Activated CD4-positive, alpha-beta T cell treated with anti-CD3 and anti-CD28 coated beads, Interleukin-2, Interleukin-6, amounts not matched to agents 100 ng/mL and 50 ng/mL, durations not matched to agents 16 hours and 8 hours (primary cell): ENCODE measurements around the gene AHCTF1.

ENCODE experiments used
- DNase-seq: peaks from one replicate; pipeline ENCODE4 v3.0.0-alpha.2; 2020

Gene AHCTF1, protein sequence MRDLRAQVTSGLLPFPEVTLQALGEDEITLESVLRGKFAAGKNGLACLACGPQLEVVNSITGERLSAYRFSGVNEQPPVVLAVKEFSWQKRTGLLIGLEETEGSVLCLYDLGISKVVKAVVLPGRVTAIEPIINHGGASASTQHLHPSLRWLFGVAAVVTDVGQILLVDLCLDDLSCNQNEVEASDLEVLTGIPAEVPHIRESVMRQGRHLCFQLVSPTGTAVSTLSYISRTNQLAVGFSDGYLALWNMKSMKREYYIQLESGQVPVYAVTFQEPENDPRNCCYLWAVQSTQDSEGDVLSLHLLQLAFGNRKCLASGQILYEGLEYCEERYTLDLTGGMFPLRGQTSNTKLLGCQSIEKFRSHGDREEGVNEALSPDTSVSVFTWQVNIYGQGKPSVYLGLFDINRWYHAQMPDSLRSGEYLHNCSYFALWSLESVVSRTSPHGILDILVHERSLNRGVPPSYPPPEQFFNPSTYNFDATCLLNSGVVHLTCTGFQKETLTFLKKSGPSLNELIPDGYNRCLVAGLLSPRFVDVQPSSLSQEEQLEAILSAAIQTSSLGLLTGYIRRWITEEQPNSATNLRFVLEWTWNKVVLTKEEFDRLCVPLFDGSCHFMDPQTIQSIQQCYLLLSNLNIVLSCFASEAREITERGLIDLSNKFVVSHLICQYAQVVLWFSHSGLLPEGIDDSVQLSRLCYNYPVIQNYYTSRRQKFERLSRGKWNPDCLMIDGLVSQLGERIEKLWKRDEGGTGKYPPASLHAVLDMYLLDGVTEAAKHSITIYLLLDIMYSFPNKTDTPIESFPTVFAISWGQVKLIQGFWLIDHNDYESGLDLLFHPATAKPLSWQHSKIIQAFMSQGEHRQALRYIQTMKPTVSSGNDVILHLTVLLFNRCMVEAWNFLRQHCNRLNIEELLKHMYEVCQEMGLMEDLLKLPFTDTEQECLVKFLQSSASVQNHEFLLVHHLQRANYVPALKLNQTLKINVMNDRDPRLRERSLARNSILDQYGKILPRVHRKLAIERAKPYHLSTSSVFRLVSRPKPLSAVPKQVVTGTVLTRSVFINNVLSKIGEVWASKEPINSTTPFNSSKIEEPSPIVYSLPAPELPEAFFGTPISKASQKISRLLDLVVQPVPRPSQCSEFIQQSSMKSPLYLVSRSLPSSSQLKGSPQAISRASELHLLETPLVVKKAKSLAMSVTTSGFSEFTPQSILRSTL (N-terminal part only)

DNA sequence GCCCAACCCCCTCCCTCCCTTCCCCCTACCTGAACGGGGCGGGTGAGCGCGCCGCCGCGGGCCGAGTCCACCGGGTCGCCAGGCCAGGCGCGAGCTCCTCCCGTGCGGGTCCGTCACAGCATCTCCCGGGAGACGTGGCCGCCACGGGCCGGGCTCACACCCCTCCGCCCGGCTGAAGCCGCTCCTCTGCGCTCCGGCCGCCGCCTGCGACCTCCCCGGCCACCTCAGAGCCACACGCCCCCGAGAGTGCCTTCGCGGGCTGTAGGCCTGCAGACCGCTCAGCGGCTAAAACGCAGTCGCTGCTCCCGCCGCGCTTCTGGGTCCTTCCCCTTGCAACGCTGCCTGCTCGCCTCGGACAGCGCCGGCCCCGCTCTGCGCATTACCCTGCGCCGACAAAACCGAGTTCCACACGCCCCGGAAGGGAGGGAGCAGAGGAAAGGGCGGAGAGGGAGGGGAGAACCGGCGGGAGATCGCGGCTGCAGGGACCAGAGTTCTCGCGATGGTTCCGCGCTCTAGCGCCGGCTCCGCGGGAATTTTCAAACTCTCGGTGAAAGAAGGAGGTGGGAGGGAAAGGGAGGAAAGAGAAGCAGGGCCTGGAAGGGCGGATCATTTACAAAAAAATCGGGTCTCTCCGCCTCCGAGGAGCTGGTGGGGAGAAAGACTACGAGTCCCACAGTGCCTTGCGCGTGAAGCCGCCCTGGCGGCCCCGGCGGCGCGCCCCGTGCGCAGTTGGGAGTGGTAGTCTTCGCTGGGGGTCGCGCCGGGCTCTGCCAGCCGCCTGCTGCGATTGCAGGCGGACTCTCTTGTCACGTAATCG lies at the start of gene AHCTF1:
Gene AHCTF1 (minus strand): TSS at position 400 of the 817 bp plus-strand sequence. CDS start 13,578 bp downstream, outside the sequence.
- DNase-seq = peak; percentile 96

DNA sequence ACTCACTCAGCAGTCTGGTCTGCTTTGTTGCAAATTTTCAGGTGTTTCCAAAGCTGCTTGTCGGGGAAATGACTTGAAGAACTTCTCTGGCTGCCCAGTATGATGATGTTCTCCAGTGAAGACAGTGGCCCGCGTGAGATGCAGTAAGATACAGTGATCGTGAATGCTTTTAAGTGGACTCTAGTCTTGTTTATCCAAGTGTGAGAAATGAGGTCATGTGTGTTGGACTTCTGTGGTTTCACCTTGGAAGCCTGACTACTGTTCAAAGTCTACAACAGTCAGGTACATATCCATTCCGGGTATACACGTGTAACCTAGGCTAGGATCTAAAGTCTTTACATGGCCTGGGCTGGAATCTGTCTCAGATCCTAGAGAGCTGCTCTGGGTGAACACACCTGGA lies 47.0 kb upstream of the AHCTF1 start:
- DNase-seq = no peak

GRCh38 chr1:246978281-246978680 lies 46.5 kb upstream of the AHCTF1 start:
- no peak for DNase-seq

DNA sequence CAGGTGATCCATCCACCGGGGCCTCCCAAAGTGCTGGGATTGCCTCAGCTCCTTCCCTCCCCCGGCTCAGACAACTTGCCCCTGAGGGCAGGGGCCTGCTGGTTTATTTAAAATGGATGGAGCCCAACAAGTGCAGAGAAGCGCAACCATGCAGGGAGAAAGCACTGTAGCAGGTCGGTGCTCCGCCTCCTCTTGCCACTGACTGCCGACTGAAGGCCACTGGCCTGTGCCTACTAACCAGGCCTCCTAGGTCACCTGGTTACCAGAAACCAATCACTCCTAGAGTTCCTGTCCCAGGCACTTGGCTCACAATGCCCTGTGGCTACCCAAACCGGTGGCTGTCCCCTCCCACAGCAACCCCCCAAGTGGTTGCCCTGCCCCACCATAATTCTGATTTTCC lies 40.2 kb upstream of the AHCTF1 start:
- no peak for DNase-seq

- peak; percentile 48 for DNase-seq
Measured at GRCh38 chr1:246971090-246971721, 39.5 kb upstream of the AHCTF1 start.

GRCh38 chr1:246969621-246970020 lies 37.9 kb upstream of the AHCTF1 start:
- DNase-seq = no peak

DNA sequence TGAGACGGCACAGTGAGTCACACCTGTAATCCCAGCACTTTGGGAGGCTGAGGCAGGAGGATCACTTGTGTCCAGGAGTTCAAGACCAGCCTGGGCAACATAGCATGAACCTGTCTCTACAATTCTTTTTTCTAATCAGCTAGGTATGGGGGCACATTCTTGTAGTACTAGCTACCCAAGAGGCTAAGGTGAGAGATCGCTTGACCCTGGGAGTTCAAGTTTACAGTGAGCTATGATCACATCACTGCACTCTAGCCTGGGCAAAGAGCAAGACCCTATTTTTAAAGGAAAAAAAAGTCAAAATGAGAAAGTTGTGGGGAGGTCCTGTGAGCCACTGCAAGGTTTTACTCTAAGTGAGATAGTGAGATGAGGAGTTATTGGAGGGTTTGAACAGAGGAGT lies 34.8 kb upstream of the AHCTF1 start:
- DNase-seq = no peak

GRCh38 chr1:246959944-246960693 lies 28.4 kb upstream of the AHCTF1 start:
- DNase-seq = no peak

GRCh38 chr1:246954126-246954525 lies 22.4 kb upstream of the AHCTF1 start:
- DNase-seq = no peak

- no peak for DNase-seq
Measured at GRCh38 chr1:246951413-246951812, 19.7 kb upstream of the AHCTF1 start.

DNA sequence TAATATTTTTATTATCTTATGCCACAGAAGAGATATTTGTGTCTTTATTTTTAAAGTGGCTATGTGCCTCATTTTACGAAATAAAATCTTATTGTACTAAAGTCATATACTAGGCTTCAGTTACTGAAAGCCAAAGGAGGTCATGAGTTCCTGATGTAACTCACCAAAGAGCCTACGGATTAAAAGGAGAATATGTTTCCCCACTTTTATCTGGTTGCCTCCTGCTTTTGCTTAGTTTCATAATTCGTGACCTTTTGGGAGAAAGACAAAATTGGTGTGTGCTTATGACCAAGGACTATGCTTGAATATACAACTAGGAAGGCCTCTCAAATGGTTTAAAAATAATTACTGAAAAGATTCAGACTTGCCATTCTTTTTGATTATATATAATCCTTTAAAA lies 18.2 kb upstream of the AHCTF1 start:
- no peak for DNase-seq

DNA sequence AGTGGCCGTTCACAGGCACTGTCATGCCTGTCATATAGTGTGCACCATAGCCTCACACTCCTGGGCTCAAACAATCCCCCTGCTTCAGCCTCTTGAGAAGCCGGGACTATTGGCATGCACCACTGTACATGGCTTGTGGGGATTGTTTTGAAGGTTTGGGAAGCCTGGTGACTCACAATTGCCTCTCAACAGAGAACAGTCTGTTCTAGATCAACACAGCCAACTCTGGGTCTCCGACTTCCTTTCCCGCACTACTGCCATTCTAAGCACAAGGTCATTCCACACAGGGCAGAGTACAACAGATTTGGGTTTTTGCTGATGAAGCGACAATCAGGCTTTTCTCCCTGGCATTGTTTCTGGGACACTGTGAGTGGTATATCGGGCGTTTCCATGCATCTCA lies 15.5 kb upstream of the AHCTF1 start:
- DNase-seq = no peak

GRCh38 chr1:246946366-246946765 lies 14.6 kb upstream of the AHCTF1 start:
- no peak for DNase-seq

- no peak for DNase-seq
Measured at GRCh38 chr1:246934765-246935164, 3.0 kb upstream of the AHCTF1 start.

- DNase-seq = no peak
Measured at GRCh38 chr1:246933893-246934292, 2.1 kb upstream of the AHCTF1 start.

- DNase-seq = no peak
Measured at GRCh38 chr1:246932366-246932700, 585 bp upstream of the AHCTF1 start.

GRCh38 chr1:246930830-246931548 lies 759 bp downstream of the AHCTF1 start:
- peak; percentile 45 for DNase-seq

DNA sequence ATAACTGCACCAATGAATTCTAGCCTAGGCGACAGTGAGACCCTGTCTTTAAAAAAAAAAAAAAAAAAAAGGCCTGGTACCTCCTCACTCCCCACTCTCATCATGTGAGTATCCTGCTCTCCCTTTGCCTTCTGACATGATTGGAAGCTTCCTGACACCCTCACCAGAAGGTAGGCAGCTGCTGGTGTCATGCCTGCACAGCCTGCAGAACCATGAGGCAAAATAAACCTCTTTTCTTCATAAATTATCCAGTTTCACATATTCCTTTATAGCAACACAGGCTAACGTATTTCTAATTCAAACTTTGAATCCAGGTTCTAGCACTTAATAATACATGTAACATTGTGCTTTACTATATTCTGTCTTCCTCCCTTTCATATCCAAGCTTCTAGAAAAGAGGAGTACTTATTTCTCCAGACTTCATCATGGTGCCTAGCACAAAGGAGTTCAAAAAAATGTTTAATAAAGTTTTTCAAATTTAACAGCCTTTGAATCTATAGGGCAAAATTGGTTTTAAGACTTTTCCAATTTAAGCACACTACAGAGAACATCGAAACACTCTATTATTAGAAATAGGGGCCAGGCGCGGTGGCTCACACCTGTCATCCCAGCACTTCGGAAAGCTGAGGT lies 5.6 kb downstream of the AHCTF1 start:
- no peak for DNase-seq

DNA sequence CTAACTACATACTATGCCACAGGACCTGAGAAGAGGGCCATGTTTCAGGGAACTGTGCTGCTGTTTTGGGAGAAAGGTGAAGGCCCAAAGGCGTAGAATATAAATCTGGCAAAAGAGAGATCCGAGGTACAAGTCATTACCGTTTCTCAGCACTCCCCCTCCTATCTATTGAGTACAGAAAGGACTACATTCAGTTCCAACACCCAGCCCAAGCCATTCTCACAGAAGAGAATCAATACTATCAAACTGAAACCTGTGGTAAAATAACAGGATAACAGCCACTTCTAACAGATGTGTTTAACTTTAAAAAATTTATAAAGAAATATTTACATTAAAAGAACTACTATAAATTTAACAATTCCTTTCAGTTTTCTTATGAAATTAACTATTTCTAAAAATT lies 7.8 kb downstream of the AHCTF1 start:
- no peak for DNase-seq

GRCh38 chr1:246923482-246923881 lies 8.3 kb downstream of the AHCTF1 start:
- DNase-seq = no peak
